GM18526 (cell line): Measurements from ENCODE around the gene ASCL2.

Experiments used
- POLR2A ChIP-seq: IDR thresholded peaks from 3 replicates; pipeline ENCODE4 v1.6.1; 2011; ENCODE audit not compliant: insufficient read length; ENCODE audit errors: extremely low read depth

Gene ASCL2

DNA sequence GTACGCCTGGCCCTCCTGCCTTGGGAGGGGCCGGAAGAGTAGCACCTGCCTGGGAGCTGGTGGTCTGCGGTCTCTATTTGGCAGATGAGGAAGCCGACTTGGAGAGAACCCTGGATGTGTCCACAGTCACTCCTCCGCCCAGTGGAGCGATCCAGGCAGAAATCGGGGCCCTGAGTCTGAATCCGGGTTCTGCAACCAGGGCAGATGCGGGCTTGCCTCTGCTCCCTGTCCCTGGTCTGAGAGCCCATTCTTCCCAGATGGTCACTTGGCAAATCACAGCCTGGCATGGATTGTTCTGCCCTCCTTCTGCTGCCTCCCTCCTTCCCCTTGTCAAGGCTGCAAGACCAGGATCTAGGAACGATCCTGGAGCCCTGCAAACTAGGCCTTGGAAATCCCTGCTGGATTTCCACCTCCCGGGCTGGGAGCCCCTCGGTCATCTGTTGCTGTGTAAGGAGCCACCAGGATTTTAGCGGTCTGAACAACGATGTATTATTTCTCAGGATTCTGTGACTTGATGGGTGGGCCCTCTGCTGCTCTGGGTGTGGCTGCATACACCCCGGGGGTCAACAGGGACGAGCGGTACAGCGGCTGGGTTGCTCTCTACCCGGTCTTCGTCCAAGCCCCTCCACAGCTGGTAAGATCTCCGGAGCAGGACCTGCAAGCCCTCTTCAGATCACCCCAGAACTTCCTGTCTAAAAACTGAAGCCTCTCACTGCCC, 2.0 kb upstream of the ASCL2 start:
- TF ChIP-seq POLR2A: no peak

DNA sequence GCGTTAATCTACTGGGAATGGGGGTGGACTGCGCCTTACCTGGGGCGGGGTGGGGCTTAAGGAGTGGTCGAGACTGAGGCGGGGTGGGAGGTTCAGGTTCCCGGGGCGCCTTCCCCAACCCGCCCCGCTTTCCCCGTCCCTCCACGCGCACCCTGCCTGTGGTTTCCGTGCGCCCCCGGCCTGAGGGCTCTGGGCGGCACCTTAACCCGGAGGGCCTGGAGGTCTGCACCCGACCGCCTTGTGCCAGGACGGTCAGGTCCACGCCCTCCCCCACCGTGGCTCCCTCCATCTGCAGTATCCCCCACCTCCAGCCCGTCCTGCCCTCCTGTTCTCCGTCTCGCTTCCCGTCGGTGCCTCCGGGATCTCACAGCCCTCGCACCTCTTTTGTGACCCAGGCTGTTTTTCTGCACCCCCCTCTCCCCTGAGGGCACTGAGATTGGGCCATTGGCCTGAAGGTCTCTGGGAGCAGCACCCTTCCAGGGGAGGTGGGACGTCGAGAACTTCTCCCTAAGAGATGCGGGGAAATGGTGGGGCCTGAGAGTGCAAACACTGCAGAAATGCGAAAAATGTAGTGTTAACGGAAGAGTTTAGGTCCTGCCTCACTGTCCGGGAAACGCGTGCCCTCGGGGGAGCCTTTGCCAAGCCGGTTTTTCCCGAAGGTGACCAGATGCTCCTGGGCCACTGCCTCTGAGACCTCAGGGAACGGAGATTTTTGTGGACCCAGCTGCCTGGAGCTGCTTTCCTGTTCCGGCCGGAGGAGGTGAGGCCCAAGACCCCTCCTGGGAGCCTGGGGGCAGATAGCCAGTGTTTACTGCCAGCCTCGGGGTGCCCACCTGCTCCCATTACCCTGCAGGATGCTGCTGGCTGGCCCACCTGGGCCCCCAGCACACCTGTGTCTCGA, 1.2 kb upstream of the ASCL2 start:
- no peak for TF ChIP-seq POLR2A

DNA sequence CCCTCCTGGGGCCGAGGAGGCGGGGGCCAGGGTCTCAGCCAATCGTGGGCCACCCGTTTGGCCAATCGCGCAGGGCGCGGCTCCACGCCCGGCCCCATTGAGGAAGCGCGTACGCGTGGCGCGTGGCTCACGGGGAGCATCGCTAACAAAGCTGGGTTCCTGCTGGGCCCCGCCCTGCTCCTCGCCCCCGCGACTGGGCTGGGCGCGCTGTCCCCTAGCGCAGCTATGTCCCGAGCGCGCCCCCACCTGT, 614 bp upstream of the ASCL2 start:
- no peak for TF ChIP-seq POLR2A

DNA sequence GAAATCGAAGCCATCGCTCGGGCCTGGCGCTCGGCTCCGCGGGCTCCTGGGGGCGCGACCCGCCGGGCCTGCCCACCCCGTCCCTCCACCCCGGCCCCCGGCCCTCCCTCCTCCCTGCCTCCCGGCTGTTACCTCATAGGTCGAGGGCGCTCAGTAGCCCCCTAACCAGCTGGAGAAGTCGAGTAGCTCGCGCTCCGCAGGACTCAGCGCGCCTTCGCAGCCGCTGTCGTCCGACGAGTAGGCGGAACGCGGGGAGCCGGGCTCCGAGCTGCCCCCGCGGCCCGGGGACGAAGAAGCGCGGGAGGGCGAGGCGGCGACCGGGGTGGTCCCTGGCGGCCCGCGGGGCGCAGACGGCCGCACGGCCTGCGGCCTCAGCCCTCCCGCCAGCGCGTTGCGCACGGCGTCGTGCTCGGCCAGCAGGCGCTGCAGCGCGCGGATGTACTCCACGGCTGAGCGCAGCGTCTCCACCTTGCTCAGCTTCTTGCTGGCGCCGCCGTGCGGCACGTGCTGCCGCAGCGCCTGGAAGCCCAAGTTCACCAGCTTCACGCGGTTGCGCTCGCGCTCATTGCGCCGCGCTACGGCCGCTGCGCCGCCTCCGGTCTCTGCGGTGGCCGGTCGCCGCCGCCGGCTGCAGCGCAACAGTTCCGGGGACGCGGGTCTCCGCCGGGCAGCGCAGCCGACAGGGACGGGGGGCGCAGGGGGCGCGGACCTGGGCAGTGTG, 627 bp downstream of the ASCL2 start:
- no peak for TF ChIP-seq POLR2A

DNA sequence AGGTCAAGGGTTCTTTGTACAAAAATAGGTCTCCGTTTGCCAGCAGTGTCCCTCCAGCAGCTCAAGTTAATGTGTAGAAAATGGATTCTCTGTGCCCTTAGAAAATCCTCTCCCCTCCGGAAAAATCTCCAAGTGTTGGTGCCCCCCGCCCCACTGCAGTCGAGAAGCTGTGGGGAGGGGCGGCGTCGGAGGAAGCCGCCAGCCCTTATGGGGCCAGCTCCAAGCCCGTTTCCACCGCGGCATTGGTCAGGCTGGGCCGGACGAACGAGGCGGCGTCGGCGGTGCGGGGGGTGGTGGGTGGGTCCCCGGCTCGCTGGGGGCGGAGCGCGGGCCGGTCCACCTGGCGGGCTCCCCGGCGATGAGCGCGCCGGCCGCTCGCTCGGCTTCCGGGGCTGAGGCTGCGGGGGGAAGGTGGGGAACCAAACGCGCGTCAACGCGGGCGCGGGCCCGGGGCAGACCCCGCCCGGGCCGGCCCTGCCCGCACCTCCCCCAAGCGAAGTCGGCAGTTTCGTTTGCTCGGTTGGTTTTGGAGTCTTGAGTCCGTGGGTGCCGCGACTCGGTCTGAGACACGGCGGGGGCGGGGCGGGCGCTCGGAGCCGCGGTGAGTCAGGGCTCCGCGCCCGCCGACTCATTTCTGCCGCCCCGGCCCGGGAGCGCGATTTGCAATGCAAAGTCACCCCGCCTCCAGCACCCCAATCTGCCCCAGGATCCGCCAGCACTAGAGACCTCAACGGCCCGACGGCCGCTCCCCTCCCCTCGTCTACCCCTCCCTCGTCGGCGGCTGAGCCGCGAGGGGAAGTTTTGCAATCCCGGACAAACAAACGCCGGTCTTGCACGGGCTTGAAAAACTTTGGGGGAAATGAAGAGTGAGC, 1.4 kb downstream of the ASCL2 start:
- TF ChIP-seq POLR2A: no peak

DNA sequence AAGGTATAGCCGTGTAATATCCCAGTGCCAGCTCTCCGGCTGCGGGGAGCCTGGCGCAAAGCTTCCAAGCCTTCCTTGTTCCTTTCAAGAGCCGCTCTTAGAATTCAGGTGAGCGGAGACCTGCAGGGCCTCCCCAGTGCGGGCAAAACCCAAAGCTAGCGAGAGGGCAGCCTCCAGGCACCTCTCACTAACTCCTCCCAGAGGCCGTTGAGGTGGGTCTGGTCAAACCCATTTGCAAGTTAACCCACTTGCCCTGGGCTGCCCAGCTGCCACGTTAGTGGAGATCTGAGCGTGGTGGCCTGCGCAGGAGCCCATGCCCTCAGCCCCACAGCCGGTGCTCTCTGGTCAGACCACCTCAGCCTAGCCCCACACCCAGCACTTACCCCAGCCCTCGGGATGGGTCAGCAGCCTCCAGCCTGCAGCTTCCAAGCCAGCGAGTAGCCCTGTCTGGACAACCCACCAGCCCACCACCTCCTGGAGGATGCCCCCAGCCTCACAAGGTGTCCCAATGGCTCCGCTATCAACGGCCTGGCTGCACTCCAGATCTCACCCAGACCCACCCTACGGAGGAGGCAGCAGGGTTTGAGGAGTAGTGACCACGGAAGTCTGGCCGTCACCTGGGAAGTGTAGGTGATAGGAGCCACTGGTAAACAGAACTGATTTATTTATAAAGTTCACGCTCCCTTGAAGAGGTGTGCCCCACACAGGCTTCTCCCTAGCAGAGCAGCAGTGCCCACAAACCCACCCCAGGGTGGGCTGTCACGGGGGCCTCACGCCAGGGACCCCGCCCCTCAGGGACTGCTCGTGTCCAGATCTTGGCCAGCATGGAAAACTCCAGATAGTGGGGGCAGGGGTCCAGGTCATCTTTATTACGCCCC, 2.3 kb downstream of the ASCL2 start:
- no peak for TF ChIP-seq POLR2A

DNA sequence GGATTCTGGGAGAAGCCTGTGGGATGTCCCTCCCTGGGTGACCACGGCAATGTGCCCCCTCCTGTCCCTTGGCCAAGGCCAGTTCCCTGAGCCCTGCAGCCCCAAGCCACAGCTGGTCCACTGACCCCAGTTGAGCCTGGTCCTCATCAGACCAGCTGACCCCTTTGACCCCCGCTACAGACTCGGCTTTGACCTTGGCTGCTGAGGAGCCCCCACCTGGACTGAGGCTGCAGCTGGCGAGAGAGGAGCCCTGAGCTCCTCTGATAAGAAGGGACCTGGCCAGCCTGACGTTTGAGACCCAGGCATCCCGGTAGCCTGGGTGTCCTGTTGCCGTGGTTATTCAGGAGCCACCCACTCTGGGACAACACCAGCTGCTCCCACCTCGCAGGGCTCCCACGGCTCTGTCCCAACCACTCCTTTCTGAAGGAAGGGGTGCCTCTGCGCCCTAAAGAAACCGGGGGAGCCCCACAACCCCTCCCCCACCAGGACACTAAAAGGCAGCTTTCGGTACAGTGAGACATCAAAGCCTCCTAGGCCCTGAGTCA, 3.0 kb downstream of the ASCL2 start:
- TF ChIP-seq POLR2A: no peak

DNA sequence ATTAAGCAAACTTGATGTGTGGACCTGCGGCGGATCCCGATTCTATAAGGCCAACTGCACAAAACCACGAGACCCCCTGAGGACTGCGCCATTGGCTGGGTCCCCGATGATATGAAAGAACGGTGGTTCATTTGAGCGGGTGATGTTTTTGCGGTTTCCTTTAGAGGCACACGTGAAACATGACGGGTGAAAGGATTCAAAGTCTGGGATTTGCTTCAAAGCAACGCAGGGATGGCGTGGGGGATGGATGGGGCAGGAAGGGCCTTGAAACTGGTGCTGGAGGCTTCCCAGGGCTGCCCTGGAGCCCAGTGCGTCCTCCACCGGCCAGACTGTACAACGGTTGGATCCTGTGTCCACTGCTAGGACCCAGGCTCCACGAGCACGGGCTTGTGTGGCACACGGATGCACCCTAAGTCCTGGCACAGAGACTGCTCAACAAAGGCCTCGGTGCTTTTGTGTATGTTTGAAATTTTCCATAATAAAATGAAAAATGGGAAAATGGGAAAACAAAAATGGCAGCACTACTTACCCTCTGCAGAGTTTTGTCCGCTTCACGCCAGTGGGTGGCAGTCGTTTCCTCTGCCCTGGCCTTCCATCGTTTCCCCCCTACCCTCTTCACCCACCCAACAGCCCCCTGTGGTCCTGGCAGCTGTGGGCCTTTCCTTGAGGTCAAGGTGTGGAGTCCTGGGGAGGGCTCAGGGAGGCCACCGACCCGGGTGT, 3.6 kb downstream of the ASCL2 start:
- no peak for TF ChIP-seq POLR2A

DNA sequence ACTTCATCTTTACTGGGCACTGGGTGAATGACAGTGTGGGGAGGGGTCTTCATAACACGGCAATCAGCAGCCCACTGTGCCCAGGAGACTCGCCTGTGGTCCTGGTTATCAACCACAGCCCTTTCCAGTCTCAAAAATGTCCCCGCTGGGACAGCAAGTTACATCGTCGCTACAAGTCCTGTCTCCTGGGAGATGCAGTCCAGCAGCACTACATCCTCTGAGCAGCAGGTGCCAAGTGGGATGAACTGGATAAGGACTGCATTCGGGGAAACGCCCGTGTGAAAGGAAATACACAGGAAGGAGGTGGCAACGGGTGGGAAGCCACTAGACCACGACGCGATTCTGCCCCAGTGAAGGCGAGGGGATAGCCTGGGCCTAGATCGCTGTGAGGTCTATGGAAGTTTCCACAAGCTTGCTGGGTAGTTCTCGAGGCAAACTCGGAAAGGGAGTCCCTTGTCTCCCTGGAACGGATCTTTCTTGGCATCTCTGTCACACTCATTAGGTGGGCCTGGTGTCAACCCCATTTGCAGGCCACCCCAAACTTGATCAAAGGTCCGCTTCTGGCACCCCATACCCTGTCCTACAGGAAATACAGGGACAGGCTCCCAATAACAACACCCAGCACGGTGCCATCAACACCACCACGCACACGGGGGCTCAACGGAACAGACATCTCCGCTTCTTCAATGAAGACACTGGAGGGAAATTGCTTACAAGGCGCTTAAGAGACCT, 4.4 kb downstream of the ASCL2 start:
- no peak for TF ChIP-seq POLR2A

DNA sequence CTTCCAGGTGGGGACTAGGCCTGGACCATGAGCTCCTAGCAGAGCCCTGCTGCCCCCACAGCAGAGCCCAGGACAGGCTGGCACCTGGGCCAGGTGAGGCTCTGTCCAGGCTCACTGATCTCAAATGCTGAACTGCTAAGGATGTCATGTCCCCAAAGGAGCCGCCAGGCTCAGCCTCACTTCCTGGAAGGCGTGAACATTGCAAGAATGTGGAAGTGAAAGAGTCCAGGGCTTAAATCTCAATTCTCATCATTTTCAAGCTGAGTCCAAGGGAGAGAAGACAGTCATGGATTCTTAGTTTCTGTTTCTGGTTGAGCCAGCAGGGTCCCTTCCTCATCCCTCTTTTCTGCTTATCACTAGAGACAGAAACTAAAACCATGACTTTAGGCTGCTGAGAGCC, 5.0 kb downstream of the ASCL2 start:
- TF ChIP-seq POLR2A: no peak

DNA sequence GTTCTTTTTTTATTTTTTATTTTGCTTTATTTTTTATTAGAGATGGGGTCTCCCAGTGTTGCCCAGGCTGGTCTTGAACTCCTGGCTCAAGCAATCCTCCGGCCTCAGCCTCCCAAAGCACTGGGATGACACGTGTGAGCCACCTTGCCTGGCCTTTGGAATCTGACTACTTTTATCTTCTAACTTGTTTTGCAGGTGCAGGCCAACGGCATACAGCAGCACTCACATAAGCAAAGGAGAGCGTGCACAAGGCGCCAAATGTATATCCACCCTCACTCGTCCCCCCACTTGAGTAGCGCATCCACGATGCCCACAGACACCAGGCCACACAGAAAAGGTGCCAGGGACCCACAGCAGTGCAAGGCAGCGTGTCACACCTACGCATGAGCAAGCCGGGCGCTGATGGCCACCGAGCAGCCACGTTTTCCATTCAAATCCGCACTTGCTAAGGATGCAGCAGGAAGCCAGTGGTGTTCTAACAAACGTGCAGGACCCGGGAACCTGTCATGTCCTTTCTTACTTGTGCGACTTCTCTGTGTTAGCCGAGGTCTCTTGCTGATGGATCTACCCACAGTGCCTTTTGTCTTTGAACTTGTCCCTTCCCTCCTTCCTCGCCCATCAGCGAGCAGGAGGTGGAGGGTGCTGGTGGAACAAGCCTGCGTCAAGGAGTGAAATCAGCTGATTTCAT, 5.9 kb downstream of the ASCL2 start:
- no peak for TF ChIP-seq POLR2A

DNA sequence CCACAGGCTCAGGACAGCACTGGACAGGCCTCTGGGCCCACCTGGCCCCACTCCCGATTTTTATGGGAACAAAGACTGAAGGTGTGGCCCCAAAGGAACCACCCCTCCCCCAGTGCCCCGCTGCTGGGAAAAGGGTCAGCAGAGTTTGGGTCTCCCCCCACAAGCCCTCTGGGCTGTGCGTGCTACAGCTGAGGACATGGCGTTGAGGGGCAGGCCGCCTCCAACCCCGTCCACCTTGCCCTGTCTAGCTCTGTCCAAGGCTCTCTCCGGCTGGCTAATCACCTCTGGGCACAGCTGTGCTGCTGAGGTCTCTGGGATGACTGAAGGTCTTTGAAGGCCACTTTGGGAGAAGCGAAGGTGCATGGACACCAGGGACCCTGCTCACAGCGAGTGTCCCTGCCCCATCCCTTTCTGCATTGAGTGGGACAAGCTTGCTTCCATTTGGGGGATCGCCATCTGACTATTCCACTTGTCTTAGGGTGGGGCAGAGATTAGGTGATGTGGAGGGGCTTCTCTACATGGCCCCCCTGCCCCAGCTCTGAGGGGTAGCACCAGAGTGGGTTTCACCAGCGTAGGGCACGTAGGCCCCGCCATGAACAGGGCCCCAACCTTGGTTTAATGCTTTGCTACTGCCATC, 6.5 kb downstream of the ASCL2 start:
- TF ChIP-seq POLR2A: no peak
